ENCODE data around the gene CTBP2.

The CTBP2 gene

GRCh38 chr10:125199270-125199669, 38.9 kb upstream of the CTBP2 start:
- no peak for TF ChIP-seq CTCF (IDR thresholded peaks at IDR 0.05; ENCODE audit: unreplicated experiment in 3 of 3)
- no peaks in the 10 kb centered on the region for H3K4me1 Mint-ChIP-seq
- peaks cover 9% of the 10 kb centered on the region for H3K27me3 Mint-ChIP-seq (ENCODE audit: low read depth)
- no peak overlapping the region for H3K4me3 Mint-ChIP-seq
- no peaks in the 10 kb centered on the region for H3K9me3 Mint-ChIP-seq
- no peaks in the 10 kb centered on the region for H3K36me3 Mint-ChIP-seq (ENCODE audit: low read depth)
- no peak overlapping the region for H3K27ac Mint-ChIP-seq

- Mint-ChIP-seq H3K27ac (no peak overlapping the region), H3K4me3 (no peak overlapping the region), H3K4me1 (no peaks in the 10 kb centered on the region), H3K27me3 (ENCODE audit: low read depth) (peaks cover 8% of the 10 kb centered on the region), H3K36me3 (ENCODE audit: low read depth) (no peaks in the 10 kb centered on the region), H3K9me3 (no peaks in the 10 kb centered on the region)
- no peak for TF ChIP-seq CTCF (IDR thresholded peaks at IDR 0.05; ENCODE audit: unreplicated experiment in 3 of 3)
Measured at GRCh38 chr10:125194814-125195213, 34.5 kb upstream of the CTBP2 start.

- Mint-ChIP-seq H3K9me3 (no peaks in the 10 kb centered on the region), H3K36me3 (ENCODE audit: low read depth) (no peaks in the 10 kb centered on the region)
Measured at GRCh38 chr10:125193306-125193877, 33.0 kb upstream of the CTBP2 start.

GRCh38 chr10:125192620-125193019, 32.3 kb upstream of the CTBP2 start:
- no peak for TF ChIP-seq CTCF (IDR thresholded peaks at IDR 0.05; ENCODE audit: unreplicated experiment in 3 of 3)
- Mint-ChIP-seq H3K27ac (no peak overlapping the region), H3K4me1 (no peaks in the 10 kb centered on the region), H3K4me3 (no peak overlapping the region), H3K27me3 (ENCODE audit: low read depth) (peaks cover 8% of the 10 kb centered on the region), H3K9me3 (no peaks in the 10 kb centered on the region), H3K36me3 (ENCODE audit: low read depth) (no peaks in the 10 kb centered on the region)

More at GRCh38 chr10:125193306-125193877, 33.0 kb upstream of the CTBP2 start:
- peaks cover 8% of the 10 kb centered on the region for H3K27me3 Mint-ChIP-seq (ENCODE audit: low read depth)
- H3K4me1 Mint-ChIP-seq: no peaks in the 10 kb centered on the region
- TF ChIP-seq CTCF (IDR thresholded peaks at IDR 0.05; ENCODE audit: unreplicated experiment in 3 of 3): no peak
- H3K4me3 Mint-ChIP-seq: no peak overlapping the region
- no peak overlapping the region for H3K27ac Mint-ChIP-seq

- Mint-ChIP-seq H3K27me3 (ENCODE audit: low read depth) (peaks cover 8% of the 10 kb centered on the region), H3K27ac (no peak overlapping the region), H3K36me3 (ENCODE audit: low read depth) (no peaks in the 10 kb centered on the region), H3K9me3 (no peaks in the 10 kb centered on the region), H3K4me1 (no peaks in the 10 kb centered on the region), H3K4me3 (no peak overlapping the region)
- no peak for TF ChIP-seq CTCF (IDR thresholded peaks at IDR 0.05; ENCODE audit: unreplicated experiment in 3 of 3)
Measured at GRCh38 chr10:125192005-125192404, 31.6 kb upstream of the CTBP2 start.

GRCh38 chr10:125190946-125191345, 30.6 kb upstream of the CTBP2 start:
- Mint-ChIP-seq H3K9me3 (no peaks in the 10 kb centered on the region), H3K4me1 (no peaks in the 10 kb centered on the region), H3K27me3 (ENCODE audit: low read depth) (peaks cover 7% of the 10 kb centered on the region), H3K4me3 (no peak overlapping the region), H3K36me3 (ENCODE audit: low read depth) (no peaks in the 10 kb centered on the region), H3K27ac (no peak overlapping the region)
- no peak for TF ChIP-seq CTCF (IDR thresholded peaks at IDR 0.05; ENCODE audit: unreplicated experiment in 3 of 3)
